NOMO-1 (cell line): ENCODE data around the gene NID2.

Source experiments
- DNase-seq, 2 experiments: peaks; one replicate each; lab custom pipeline; 2025; ENCODE audit not compliant: unreplicated experiment in 2 of 2; lab: John Stamatoyannopoulos, UW

NID2 gene

GRCh38 chr14:52059649-52060048 is 9.2 kb downstream of the NID2 start:
- no peak for DNase-seq

DNA sequence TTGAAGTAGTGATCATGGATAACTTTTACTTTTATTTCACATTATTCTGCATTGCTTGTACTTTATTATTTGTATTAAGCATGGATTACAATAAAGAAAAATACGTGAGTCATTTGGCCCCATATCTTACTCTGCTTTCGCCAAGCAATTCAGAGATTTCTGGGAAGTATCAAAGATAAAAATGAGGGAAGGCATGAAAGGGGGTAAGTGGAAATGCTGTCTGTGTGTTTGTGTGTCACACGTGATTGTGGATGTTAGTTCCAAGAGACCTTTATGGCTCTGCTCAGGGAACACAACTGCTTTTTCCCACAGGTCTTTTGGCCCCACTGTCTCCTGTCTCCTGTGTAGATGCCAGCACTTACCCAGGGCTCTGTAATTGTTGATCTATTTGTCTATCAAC is 10.5 kb downstream of the NID2 start:
- no peak for DNase-seq

- DNase-seq = no peak
Measured at GRCh38 chr14:52055167-52055566, 13.7 kb downstream of the NID2 start.

DNA sequence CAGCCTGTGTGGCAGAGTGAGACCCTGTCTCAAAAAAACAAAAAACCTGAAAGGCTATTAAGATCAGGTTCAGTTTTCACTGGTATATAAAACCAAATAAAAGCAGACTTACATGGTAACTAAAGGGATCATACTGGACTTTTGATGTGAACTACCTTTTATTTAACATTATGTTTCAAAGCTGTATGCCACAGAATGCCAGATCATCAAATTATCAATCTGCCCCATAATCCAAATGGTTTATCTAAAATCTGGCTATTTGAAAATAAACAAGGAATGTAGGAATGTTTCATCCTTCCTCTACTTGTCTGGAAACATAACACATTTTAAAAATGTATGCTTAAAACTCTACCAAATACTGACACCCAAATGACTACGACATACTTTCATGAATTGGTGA is 14.2 kb downstream of the NID2 start:
- DNase-seq = no peak

- no peak for DNase-seq
Measured at GRCh38 chr14:52053044-52053443, 15.8 kb downstream of the NID2 start.

- no peak for DNase-seq
Measured at GRCh38 chr14:52052288-52052943, 16.4 kb downstream of the NID2 start.

DNA sequence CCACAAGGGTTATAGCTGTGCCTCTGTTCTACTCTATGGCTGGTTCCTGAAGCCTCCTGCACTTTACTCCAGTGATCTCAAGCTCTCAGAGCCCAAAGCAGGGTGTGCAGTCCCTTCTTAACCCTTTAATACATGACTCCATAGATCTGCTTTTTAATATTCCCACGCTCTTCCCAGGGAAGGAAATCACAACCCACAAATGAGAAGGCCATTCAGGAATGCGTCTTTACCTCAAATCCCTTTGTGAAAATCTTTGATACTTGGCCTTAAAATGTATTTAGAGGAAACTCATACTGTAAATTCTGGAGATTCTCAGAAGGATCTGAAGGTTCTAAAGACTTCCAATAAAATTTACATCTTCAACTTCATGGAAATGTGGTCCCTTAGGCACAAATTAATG is 17.0 kb downstream of the NID2 start:
- DNase-seq = no peak

- no peak for DNase-seq
Measured at GRCh38 chr14:52051251-52051650, 17.6 kb downstream of the NID2 start.

GRCh38 chr14:52049721-52050588 is 18.9 kb downstream of the NID2 start:
- no peak for DNase-seq

GRCh38 chr14:52049271-52049670 is 19.6 kb downstream of the NID2 start:
- no peak for DNase-seq

- DNase-seq = no peak
Measured at GRCh38 chr14:52048641-52049204, 20.1 kb downstream of the NID2 start.

GRCh38 chr14:52048116-52048515 is 20.7 kb downstream of the NID2 start:
- DNase-seq = no peak

GRCh38 chr14:52046376-52046917 is 22.4 kb downstream of the NID2 start:
- no peak for DNase-seq

- DNase-seq = no peak
Measured at GRCh38 chr14:52044791-52045522, 23.9 kb downstream of the NID2 start.

DNA sequence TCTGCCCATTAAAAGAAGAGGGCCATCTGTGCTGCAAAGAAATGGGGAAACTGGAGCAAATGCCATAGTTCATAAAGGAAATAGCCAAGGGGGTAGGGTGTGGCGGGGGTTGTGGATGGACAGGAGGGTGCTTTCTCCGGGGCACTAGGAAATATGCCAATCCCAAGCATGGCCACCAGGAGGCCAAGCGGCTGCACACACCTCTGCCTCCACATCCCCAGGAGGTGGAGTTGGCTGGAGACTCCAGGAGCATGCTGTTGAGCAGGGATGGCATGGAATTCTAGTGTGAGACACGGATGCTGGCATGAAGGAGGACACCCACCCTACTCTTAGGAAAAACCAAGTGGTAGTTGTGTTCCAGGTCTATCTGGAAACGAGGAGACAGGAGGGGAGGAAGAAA is 25.2 kb downstream of the NID2 start:
- DNase-seq = peak in 1 of 2 experiments; percentile 2

DNA sequence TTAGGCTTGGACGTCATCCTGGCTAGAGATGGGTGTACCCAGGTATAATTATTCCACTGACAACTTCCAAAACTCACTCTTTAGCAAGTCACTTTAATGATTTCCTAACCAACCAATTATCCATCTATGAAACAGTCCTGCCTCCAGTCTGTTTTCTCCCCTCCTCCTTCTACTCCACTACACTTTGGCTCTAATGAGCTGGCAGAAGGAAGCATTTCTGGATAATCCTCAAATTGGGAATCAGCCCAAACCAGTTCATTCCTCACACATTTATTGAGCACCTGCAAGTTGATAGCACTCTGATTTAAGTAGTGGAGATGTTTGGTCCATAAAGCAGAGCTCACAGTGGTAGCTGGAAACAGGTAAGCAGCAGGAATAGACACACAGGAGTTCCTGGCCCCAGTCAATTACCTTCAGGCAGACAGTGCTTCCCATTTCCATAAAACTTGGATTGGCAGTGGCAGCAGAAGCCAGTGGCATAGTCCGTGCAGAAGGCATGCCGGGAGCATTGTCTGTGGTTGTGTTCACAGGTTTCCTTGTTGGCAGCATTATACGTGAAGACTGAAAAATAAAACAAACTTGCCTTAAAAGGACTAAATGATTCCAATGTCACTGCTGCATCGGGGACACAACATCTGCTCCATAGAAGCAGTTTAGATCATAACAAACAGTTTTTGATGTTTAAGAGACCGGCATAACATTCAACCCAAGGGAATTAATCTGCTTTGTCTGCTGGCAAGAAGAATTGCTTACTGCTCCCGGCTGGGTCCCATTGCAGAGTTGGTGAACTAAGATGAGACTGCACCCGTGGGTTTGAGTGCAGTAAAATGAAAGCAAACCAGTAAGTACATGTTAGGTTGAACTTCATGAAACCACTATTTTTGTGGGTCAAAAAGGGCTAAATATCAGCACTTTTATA is 26.2 kb downstream of the NID2 start:
- no peak for DNase-seq

- DNase-seq = no peak
Measured at GRCh38 chr14:52040598-52040997, 28.3 kb downstream of the NID2 start.

DNA sequence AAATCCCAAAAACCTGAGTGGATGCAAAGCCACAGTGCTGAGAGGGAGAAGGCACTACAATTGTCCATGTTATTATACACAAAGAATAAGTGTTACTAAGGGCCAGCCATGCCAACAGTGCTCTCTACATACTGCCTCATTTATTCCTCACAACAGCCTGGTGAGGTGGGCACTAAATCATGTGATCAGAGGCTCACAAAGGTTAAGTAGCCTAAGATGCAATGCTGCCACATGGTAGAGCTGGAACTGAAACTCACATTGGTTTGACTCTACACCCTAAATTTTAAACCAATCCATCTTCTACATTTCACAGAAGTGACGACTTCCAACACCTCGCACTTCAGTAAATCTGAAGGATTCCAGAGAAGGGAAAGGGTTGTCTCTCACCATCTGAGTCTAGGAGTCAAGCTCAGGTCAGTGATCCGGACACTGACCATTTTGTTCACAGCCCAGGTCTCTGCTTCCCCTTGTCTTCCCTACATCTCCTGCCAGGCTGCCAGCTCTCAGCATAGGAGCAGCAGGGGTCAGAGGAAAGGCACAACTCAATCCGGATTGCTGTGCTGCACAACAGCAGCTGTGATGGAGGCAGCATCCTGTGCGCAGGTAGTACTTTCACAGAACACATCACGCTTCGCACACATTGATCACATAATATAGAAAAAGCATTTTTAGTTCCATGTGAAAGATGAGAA is 29.6 kb downstream of the NID2 start:
- DNase-seq = no peak

- DNase-seq = no peak
Measured at GRCh38 chr14:52033101-52033642, 35.7 kb downstream of the NID2 start.
